Activated naive CD4-positive, alpha-beta T cell treated with anti-CD3 and anti-CD28 coated beads for 36 hours (primary cell): Measurements from ENCODE around the gene OR2AE1. TPM values are rescaled to one million over a fixed set of nuclear protein-coding genes. Genes with fewer than 3 reads are reported as not detected.
A peak's percentile ranks its signal among the peaks of the same experiment; 100 is the strongest.

Source experiments
- CTCF ChIA-PET: fragments of 350-600 bp; sonication (Branson Sonifier 250); formaldehyde crosslinking; loops from one replicate; lab custom pipeline; 2021; ENCODE audit warnings: antibody characterized with exemption; lab: Charles Lee
- DNase-seq: peaks from one replicate; pipeline ENCODE4 v3.0.0-alpha.2; 2020
- H3K27ac Mint-ChIP-seq: one replicate; pipeline ENCODE4 v1.8.0; 2021; ENCODE audit warnings: mild to moderate bottlenecking, mixed read lengths
- H3K27me3 Mint-ChIP-seq: one replicate; pipeline ENCODE4 v1.8.0; 2021; ENCODE audit warnings: low read depth, mixed read lengths
- H3K36me3 Mint-ChIP-seq: one replicate; pipeline ENCODE4 v1.8.0; 2021; ENCODE audit warnings: low read depth, mixed read lengths
- H3K4me1 Mint-ChIP-seq: one replicate; pipeline ENCODE4 v1.8.0; 2021; ENCODE audit warnings: low read depth, mixed read lengths
- H3K4me3 Mint-ChIP-seq: one replicate; pipeline ENCODE4 v1.8.0; 2021; ENCODE audit warnings: mild to moderate bottlenecking, moderate library complexity, mixed read lengths
- H3K9me3 Mint-ChIP-seq: one replicate; pipeline ENCODE4 v1.8.0; 2021; ENCODE audit warnings: mixed read lengths
- intact Hi-C: fragments of 100-400 bp; cut with micrococcal nuclease; formaldehyde crosslinking; loops from one replicate; pipeline ENCODE4 v1.15.1; 2023
- total RNA-seq, 2 experiments: library from RNA; stranded (reverse); gene quantifications; one replicate each; pipeline ENCODE4 v1.2.3, GENCODE V29; 2021

OR2AE1 gene, protein sequence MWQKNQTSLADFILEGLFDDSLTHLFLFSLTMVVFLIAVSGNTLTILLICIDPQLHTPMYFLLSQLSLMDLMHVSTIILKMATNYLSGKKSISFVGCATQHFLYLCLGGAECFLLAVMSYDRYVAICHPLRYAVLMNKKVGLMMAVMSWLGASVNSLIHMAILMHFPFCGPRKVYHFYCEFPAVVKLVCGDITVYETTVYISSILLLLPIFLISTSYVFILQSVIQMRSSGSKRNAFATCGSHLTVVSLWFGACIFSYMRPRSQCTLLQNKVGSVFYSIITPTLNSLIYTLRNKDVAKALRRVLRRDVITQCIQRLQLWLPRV
- not detected for total RNA-seq

DNA sequence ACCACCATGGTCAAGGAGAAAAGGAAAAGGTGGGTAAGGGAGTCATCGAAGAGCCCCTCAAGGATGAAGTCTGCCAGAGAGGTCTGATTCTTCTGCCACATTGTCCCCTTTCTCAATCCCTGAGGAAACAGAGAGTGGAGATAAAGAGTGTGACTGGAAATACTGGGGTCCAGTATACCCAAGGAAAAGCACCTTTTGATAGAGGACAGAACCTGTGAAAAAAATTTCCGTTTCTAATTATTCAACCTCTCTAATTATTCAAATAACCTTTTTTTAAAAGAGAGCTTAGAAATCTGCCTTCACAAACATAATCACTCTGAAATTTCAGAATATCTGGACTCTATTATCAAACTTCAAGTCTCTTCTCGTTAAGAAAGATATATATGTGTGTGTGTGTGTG, at the start of gene OR2AE1:
Gene OR2AE1, minus strand, starts transcription at position 101 of the 400 bp plus-strand sequence. Its CDS starts 0 bp downstream, at position 101.
- Mint-ChIP-seq H3K4me1 (no peaks in the 10 kb centered on the region), H3K27ac (no peak within 1 kb of the TSS), H3K4me3 (no peak within 1 kb of the TSS), H3K9me3 (no peaks in the 10 kb centered on the region), H3K27me3 (no peaks in the 10 kb centered on the region), H3K36me3 (no peaks in the 10 kb centered on the region)
- no peak for DNase-seq
- CTCF ChIA-PET = interaction anchor here (1.1 kb wide), 1 partner anchor 25 kb away, joined by 5 read pairs; no protein-coding TSS in a partner anchor
- intact Hi-C loops = no loop called here

DNA sequence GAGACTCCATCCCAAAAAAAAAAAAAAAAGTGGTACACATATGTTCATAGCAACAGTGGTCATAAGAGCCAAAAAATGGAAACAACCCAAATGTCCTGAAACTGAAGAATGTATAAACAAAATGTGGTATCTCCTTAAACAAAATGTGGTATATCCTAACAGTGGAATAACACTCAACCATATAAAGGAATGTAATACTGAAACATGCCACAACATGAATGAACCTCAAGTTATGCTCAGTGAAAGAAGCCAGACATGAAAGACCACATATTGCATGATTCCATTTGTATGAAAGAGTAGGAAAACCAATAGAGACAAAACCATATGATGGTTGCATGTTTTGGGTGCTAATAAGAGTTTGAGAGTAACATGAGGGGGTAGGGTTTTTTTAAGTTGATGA, 49.5 kb upstream of the OR2AE1 start:
- intact Hi-C loops = no loop called here

DNA sequence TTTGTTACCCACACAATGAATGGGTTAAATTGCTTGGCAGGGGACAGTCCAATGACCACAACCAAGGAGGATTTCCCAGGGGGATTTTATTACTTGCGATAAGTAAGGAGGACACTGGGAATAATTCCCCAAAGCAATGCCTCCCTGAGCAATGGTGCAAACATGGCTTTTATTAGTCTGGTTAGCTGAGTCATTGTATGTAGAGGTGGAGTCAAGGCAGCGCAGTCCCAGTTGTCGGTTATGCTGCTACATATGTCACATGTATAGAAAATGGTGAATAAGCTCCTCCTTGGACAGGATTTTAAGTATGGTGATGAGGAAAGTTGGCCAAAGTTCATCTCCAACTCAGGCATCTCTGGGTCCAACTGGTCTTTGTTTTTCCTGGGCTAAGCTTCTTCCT, 46.4 kb upstream of the OR2AE1 start:
- Mint-ChIP-seq H3K27ac (no peak overlapping the region), H3K36me3 (no peaks in the 10 kb centered on the region), H3K9me3 (no peaks in the 10 kb centered on the region), H3K4me3 (no peak overlapping the region), H3K4me1 (peaks cover 5% of the 10 kb centered on the region), H3K27me3 (no peaks in the 10 kb centered on the region)
- DNase-seq = no peak
- CTCF ChIA-PET = interaction anchor here (12.4 kb wide), 1 partner anchor 68 kb away, joined by 155 read pairs; no protein-coding TSS in a partner anchor
- intact Hi-C loops = no loop called here

More for the DNA sequence above, 49.5 kb upstream of the OR2AE1 start:
- Mint-ChIP-seq H3K36me3 (no peaks in the 10 kb centered on the region), H3K4me1 (peaks cover 23% of the 10 kb centered on the region), H3K27me3 (no peaks in the 10 kb centered on the region), H3K27ac (no peak overlapping the region), H3K9me3 (no peaks in the 10 kb centered on the region), H3K4me3 (no peak overlapping the region)
- CTCF ChIA-PET = interaction anchor here (1.5 kb wide), 1 partner anchor 13 kb away, joined by 3 read pairs; no protein-coding TSS in a partner anchor
- no peak for DNase-seq

DNA sequence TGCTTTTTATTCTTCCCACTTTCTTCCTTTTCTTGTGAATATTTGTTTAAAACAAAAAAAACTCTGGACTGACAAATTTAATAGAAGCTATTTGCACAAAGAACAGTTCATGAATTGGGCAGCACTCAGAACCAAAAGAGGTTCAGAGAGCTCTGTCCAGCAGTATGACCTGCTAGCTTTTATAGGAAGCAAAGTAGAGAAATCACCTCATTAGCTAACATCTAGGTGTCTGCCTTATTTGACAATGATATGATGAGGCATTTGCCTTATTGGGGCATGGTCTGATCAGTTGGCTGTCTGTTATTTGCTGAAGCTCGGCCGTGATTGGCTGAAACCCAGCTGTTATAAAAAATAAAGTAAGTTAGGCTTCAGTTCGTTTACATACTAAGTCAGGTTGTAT, 43.3 kb upstream of the OR2AE1 start:
- DNase-seq = no peak
- H3K4me3 Mint-ChIP-seq = peak overlapping the region; percentile 90
- no peaks in the 10 kb centered on the region for H3K9me3 Mint-ChIP-seq
- H3K4me1 Mint-ChIP-seq = peaks cover 32% of the 10 kb centered on the region
- intact Hi-C loops = no loop called here
- no peaks in the 10 kb centered on the region for H3K27me3 Mint-ChIP-seq
- peaks cover 12% of the 10 kb centered on the region for H3K36me3 Mint-ChIP-seq
- CTCF ChIA-PET = interaction anchor here (0.5 to 12.4 kb wide), 10 partner anchors 9 to 414 kb away, joined by 3 to 155 read pairs (median 4); partner anchors contain the start of gene GJC3
- peak overlapping the region; percentile 93 for H3K27ac Mint-ChIP-seq

DNA sequence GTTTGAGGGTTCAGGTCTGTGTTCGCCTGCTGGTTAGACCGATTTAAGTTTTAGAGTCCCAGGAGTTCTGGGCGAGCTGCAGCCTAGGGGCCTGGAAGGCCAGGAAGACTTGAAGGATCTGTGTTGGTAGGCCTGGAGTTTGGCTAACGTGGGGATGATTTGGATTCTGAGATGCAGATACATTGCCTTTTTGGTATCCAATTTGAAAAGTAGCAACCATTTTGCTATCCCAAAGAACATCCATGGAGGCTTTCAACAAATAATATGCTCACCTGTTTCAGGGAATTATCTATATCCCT, 42.9 kb upstream of the OR2AE1 start:
- no peak for DNase-seq
- Mint-ChIP-seq H3K36me3 (peaks cover 12% of the 10 kb centered on the region), H3K27ac (peak overlapping the region; percentile 93), H3K4me3 (peak overlapping the region; percentile 90), H3K9me3 (no peaks in the 10 kb centered on the region), H3K4me1 (peaks cover 34% of the 10 kb centered on the region), H3K27me3 (no peaks in the 10 kb centered on the region)
- intact Hi-C loops = loop anchor here (1.0 to 10.0 kb wide), 9 partner anchors 129 to 510 kb away; partner anchors contain the start of genes MBLAC1, MEPCE, PVRIG and ZCWPW1
- CTCF ChIA-PET = interaction anchor here (0.6 to 12.4 kb wide), 12 partner anchors 10 to 569 kb away, joined by 3 to 155 read pairs (median 4); partner anchors contain the start of gene GJC3

DNA sequence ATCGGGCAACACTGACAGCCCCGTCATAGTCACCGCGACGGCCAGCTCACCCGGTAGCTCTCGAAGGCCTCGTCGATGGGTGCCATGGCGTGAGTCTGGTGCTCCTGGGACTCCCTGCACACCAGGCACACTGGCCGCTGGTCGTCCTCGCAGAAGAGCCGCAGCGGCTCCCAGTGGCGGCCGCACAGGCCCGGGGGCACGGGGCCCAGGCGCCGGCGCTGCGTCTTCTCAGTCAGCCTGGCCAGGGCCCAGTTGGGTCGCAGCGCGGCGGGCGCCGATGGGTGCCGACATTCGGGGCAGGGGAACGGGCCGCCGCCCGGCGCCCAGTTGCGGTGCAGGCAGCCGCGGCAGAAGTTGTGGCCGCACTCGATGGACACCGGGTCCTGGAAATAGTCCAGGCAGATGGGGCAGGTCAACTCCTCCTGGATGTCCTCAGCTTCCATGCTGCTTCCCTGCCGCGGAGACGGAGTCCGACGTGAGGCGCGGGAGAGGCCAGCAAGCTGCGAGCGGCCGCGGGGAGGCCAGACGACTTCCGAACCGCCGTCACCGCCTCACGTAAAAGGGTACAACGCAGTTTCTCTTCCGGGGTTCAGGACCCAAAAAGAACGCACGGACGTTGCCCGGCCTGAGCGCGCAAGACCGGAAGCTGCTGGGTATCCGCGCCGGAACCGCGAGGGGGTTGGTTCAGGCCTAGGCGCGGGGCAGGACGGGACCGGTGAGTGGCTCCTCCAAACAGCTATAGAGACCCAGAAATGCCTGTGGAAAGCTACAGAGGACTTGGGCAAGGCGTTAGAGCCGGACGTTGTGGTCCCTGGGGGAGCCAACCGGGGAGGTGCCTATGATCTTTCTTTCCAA, 42.4 kb upstream of the OR2AE1 start, which contains the start of gene TRIM4:
Gene TRIM4, minus strand, starts transcription at position 572 of the 855 bp plus-strand sequence. Its CDS starts 129 bp downstream, at position 443.
- intact Hi-C loops = loop anchor here (1.0 to 10.0 kb wide), 9 partner anchors 130 to 510 kb away; partner anchors contain the start of genes MBLAC1, MEPCE, PVRIG and ZCWPW1
- Mint-ChIP-seq H3K36me3 (peaks cover 12% of the 10 kb centered on the region), H3K9me3 (no peaks in the 10 kb centered on the region), H3K4me1 (peaks cover 38% of the 10 kb centered on the region), H3K4me3 (peak within 1 kb of the TSS; percentile 90), H3K27me3 (no peaks in the 10 kb centered on the region), H3K27ac (peak within 1 kb of the TSS; percentile 93)
- DNase-seq = peak; percentile 96
- CTCF ChIA-PET = interaction anchor here (0.6 to 12.4 kb wide), 18 partner anchors 9 to 569 kb away, joined by 3 to 155 read pairs (median 4); partner anchors contain the start of gene GJC3

DNA sequence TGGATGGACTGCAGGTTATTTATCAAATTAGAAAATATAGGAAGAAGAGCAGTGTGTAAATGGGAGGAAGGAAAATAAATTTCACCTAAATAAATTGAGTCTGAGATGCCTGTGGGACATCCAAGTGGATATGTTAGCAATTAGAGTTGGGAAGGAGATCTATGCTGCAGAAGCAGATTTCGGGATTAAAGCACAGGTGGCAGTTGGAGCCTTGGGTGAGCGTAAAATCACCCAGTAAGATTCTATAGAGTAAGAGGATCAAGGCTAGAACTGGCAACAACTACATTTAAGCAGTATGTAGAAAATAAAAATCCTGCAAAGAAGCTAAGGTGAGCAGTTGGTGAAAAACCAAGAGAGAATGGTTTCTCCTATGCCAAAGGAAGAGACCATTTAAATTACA, 34.1 kb upstream of the OR2AE1 start:
- Mint-ChIP-seq H3K9me3 (no peaks in the 10 kb centered on the region), H3K36me3 (peaks cover 29% of the 10 kb centered on the region), H3K27me3 (no peaks in the 10 kb centered on the region), H3K4me3 (no peak overlapping the region), H3K4me1 (peaks cover 41% of the 10 kb centered on the region), H3K27ac (no peak overlapping the region)
- CTCF ChIA-PET = interaction anchor here (1.1 to 12.4 kb wide), 3 partner anchors 39 to 395 kb away, joined by 3 to 155 read pairs (median 6); no protein-coding TSS in a partner anchor
- DNase-seq = no peak
- intact Hi-C loops = loop anchor here (5.0 to 10.0 kb wide), 2 partner anchors 66 to 304 kb away; partner anchors contain the start of genes AZGP1 and PVRIG

DNA sequence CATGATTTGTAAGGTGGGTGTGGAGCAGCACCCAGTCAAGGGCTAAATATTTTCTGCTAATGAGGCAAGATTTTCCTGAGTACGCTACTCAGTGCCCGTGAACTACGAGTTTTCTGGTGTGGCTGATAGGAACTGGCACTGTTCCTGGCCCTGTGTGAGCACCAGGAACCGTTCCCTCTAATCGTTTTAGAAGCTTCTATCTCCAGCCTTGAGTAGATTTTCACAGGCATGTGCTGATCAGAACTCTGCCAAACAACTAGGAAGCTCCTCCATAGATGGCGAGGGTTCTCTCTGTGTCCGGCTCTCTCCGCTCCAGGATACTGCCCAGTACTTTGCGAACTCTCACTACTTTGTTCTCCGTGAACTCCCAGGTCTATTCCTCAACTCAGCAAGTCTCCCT, 24.7 kb upstream of the OR2AE1 start:
- DNase-seq = no peak
- Mint-ChIP-seq H3K4me3 (no peak overlapping the region), H3K36me3 (peaks cover 36% of the 10 kb centered on the region), H3K27me3 (no peaks in the 10 kb centered on the region), H3K4me1 (no peaks in the 10 kb centered on the region), H3K27ac (no peak overlapping the region), H3K9me3 (no peaks in the 10 kb centered on the region)
- CTCF ChIA-PET = interaction anchor here (0.6 kb wide), 1 partner anchor 100 kb away, joined by 4 read pairs; no protein-coding TSS in a partner anchor
- intact Hi-C loops = no loop called here

DNA sequence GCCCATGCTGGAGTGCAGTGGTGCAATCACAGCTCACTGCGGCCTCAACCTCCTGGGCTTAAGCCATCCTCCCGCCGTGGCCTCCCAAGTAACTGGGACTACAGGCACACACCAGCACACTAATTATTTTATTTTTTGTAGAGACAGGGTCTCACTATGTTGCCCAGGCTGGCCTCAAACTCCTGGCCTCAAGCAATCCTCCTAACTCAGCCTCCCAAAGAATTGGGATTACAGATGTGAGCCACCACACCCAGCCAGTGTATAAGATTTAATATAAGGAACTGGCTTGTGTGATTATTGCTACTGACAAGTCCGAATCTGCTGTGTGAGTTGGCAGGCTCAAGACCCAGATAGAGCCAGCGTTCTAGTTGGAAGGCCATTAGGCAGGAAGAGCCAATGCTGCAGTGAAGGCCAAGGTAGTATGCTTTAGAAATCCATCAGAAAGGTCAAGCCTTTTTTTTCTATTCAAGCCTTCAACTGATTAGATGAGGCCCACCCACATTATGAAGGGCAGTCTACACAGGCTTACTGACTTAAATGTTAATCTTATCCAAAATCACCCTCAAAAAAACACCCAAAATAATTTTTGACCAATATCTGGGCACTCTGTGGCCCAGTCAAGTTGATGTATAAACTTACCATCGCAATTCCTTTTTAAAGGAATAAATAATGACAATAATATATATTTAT, 23.1 kb upstream of the OR2AE1 start:
- no peaks in the 10 kb centered on the region for H3K9me3 Mint-ChIP-seq
- H3K4me1 Mint-ChIP-seq = no peaks in the 10 kb centered on the region
- no peak for DNase-seq
- CTCF ChIA-PET = no interaction called here
- H3K27ac Mint-ChIP-seq = no peak overlapping the region
- intact Hi-C loops = no loop called here
- H3K27me3 Mint-ChIP-seq = no peaks in the 10 kb centered on the region
- peaks cover 34% of the 10 kb centered on the region for H3K36me3 Mint-ChIP-seq
- no peak overlapping the region for H3K4me3 Mint-ChIP-seq

DNA sequence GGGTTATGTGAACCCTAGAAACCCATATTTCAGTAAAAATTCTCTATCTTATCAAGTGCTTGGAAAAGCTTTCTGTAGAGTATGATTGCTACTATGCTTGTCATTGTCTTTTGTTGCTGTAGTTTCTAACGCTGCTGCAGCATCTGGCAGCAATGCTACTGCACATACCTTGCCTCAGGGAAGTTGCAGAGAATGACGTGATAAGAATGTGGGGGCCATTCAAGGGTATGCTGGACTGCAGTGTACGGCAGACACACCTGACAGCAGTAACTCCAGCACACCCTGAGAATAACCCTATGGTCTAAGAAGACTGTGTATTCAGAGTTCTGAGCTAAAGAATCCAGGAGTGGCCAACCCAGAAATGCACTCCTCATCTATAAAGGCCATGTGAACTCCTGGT, 22.0 kb upstream of the OR2AE1 start:
- H3K4me1 Mint-ChIP-seq = no peaks in the 10 kb centered on the region
- H3K4me3 Mint-ChIP-seq = no peak overlapping the region
- CTCF ChIA-PET = no interaction called here
- DNase-seq = no peak
- peaks cover 34% of the 10 kb centered on the region for H3K36me3 Mint-ChIP-seq
- no peaks in the 10 kb centered on the region for H3K9me3 Mint-ChIP-seq
- intact Hi-C loops = no loop called here
- no peak overlapping the region for H3K27ac Mint-ChIP-seq
- no peaks in the 10 kb centered on the region for H3K27me3 Mint-ChIP-seq

DNA sequence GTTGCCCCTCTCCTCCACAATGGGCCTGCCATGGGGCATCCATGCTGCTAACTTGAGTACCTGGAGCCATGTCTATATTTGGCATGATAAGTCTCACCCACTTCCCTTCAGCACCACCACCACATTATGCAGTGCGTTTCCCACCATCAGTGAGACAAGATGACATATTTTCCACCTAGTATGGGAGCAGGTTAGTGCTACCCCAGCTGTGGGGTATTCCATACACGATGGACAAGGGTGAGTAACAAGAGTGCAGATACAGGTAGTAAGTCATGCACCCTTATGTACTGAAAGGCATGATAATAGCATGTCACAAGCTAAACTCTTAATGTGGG, 21.2 kb upstream of the OR2AE1 start:
- DNase-seq = no peak
- Mint-ChIP-seq H3K27ac (no peak overlapping the region), H3K36me3 (peaks cover 28% of the 10 kb centered on the region), H3K4me1 (no peaks in the 10 kb centered on the region), H3K9me3 (no peaks in the 10 kb centered on the region), H3K27me3 (no peaks in the 10 kb centered on the region), H3K4me3 (no peak overlapping the region)
- CTCF ChIA-PET = no interaction called here
- intact Hi-C loops = no loop called here
